ENCODE measurements around the gene C9orf78.

Gene C9orf78

GRCh38 chr9:129854588-129855110, 19.6 kb upstream of the C9orf78 start:
- TF ChIP-seq CTCF (conservative IDR thresholded peaks at IDR 0.05) = no peak
- no peak overlapping the region for H3K27ac ChIP-seq

GRCh38 chr9:129853614-129854013, 18.5 kb upstream of the C9orf78 start:
- peak overlapping the region; percentile 10; the same call in 1 of the 2 replicates for H3K27ac ChIP-seq
- TF ChIP-seq CTCF (conservative IDR thresholded peaks at IDR 0.05) = no peak

GRCh38 chr9:129852579-129852978, 17.5 kb upstream of the C9orf78 start:
- H3K27ac ChIP-seq = peak overlapping the region; percentile 55
- TF ChIP-seq CTCF (conservative IDR thresholded peaks at IDR 0.05) = no peak

GRCh38 chr9:129851821-129852220, 16.7 kb upstream of the C9orf78 start:
- H3K27ac ChIP-seq = peak overlapping the region; percentile 55
- TF ChIP-seq CTCF (conservative IDR thresholded peaks at IDR 0.05) = no peak

- peak overlapping the region; percentile 55 for H3K27ac ChIP-seq
- no peak for TF ChIP-seq CTCF (conservative IDR thresholded peaks at IDR 0.05)
Measured at GRCh38 chr9:129850821-129851550, 15.9 kb upstream of the C9orf78 start.

GRCh38 chr9:129849901-129850300, 14.8 kb upstream of the C9orf78 start:
- no peak for TF ChIP-seq CTCF (conservative IDR thresholded peaks at IDR 0.05)
- peak overlapping the region; percentile 55; the same call in 1 of the 2 replicates for H3K27ac ChIP-seq

- no peak overlapping the region for H3K27ac ChIP-seq
- TF ChIP-seq CTCF (conservative IDR thresholded peaks at IDR 0.05) = no peak
Measured at GRCh38 chr9:129848712-129849441, 13.8 kb upstream of the C9orf78 start.

All from VCaP (cell line).